ENCODE data around the gene LAMA3. TPM values are rescaled to one million over a fixed set of nuclear protein-coding genes. Genes with fewer than 3 reads are reported as not detected.

Gene LAMA3
- total and polyA plus RNA-seq, 12 donors = 1.6 to 10.2 (median 4.0) TPM

DNA sequence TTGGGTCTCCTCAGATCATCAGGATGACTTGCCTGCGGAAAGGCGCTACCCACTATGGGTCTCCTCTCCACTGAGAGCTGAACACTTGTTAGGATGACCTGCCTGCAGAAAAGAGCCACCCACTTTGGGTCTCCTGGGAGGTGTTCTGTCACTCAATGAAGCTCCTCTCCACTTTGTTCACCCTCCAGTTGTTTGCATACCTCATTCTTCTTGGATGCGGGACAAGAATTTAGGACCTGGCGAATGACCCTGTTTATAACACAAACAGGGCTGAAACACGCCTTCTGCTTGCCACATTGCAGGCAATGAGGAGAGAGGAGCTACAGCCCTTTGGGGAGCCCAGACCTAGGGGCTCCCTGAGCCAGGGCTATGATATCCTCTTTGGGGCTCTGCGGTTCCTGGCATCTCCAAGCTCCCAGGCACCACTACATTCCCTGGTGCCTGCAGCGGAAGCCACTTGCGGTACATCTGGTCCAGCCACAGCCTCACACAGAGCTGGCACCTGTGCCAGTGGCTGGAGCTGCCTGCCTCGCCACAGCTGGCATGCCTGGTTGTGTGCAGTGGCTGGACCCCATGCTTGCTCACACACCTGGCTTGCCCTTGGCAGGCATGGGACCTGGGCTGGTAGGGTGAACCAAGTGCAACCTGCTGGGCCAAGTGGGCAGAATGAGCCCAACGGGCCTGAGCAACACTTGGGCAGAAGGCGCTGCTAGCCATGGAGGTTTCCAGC, 47.2 kb upstream of the LAMA3 start:
- no peaks in the 10 kb centered on the region for H3K36me3 ChIP-seq (replicated peaks in 1 of 2)
- no peaks in the 10 kb centered on the region for H3K4me1 ChIP-seq (replicated peaks in 1 of 2)
- no peak overlapping the region for H3K27ac ChIP-seq
- no peaks in the 10 kb centered on the region for H3K27me3 ChIP-seq
- no peak for TF ChIP-seq POLR2A (IDR thresholded peaks at IDR 0.05)
- TF ChIP-seq, protein P1, sequence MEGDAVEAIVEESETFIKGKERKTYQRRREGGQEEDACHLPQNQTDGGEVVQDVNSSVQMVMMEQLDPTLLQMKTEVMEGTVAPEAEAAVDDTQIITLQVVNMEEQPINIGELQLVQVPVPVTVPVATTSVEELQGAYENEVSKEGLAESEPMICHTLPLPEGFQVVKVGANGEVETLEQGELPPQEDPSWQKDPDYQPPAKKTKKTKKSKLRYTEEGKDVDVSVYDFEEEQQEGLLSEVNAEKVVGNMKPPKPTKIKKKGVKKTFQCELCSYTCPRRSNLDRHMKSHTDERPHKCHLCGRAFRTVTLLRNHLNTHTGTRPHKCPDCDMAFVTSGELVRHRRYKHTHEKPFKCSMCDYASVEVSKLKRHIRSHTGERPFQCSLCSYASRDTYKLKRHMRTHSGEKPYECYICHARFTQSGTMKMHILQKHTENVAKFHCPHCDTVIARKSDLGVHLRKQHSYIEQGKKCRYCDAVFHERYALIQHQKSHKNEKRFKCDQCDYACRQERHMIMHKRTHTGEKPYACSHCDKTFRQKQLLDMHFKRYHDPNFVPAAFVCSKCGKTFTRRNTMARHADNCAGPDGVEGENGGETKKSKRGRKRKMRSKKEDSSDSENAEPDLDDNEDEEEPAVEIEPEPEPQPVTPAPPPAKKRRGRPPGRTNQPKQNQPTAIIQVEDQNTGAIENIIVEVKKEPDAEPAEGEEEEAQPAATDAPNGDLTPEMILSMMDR (IDR thresholded peaks at IDR 0.05) = no peak
- no peak overlapping the region for H3K4me3 ChIP-seq
- no peaks in the 10 kb centered on the region for H3K9me3 ChIP-seq (replicated peaks in 1 of 3)
- intact Hi-C loops (cut with DNase I) = no loop called here
- no peak for DNase-seq
- WGBS, 4 donors = 87 to 97% (median 93%) methylated on average over 7 to 11 of the region's 11 CpGs

DNA sequence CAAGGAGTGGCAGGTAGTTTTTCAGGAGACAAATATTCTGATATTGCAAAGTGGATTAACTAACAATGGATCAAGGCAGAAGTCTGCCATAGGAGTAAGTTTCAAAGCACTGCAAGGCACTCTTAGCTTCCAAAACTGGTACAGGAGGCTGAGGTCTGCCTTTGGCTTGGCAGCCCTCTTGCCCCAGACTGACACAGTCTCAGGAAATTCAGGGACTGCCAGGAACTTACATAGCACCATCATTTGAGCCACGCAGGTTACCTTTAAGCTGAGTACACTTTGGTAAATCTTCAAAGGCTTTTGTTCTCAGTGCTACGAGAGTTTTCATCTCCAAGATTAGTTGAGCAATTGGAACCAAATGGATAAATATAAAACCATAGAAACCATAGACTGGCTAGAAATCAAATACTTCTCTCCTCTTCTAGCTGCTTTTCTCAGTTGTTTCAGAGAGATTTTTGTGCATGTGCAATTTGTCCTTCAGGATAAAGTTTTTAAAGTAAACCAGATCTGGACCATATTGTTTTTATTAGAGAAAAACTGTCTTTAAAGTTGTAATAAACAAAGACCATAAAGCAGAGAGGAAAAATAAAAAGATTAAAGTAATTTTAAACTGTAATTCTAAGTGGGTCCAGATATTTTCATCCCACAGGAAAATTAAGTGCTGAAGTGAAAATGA, 45.3 kb upstream of the LAMA3 start:
- intact Hi-C loops (cut with DNase I) = no loop called here
- H3K27me3 ChIP-seq = no peaks in the 10 kb centered on the region
- no peak for TF ChIP-seq POLR2A (IDR thresholded peaks at IDR 0.05)
- TF ChIP-seq, protein P1 (IDR thresholded peaks at IDR 0.05) = no peak
- H3K27ac ChIP-seq = no peak overlapping the region
- DNase-seq = no peak
- no peaks in the 10 kb centered on the region for H3K4me1 ChIP-seq (replicated peaks in 1 of 2)
- no peak overlapping the region for H3K4me3 ChIP-seq
- WGBS, 4 donors = 85 to 94% (median 90%) methylated on average over 2 of the region's 2 CpGs
- H3K36me3 ChIP-seq (replicated peaks in 1 of 2) = no peaks in the 10 kb centered on the region
- H3K9me3 ChIP-seq (replicated peaks in 1 of 3) = no peaks in the 10 kb centered on the region

- intact Hi-C loops (cut with DNase I) = no loop called here
- Histone ChIP-seq H3K36me3 (replicated peaks in 1 of 2) (no peaks in the 10 kb centered on the region), H3K4me1 (replicated peaks in 1 of 2) (no peaks in the 10 kb centered on the region), H3K9me3 (replicated peaks in 1 of 3) (no peaks in the 10 kb centered on the region), H3K27ac (no peak overlapping the region), H3K27me3 (no peaks in the 10 kb centered on the region), H3K4me3 (no peak overlapping the region)
- no peak for DNase-seq
- 90 to 92% (median 91%) methylated on average over 4 of the region's 4 CpGs for WGBS, 4 donors
- TF ChIP-seq POLR2A (IDR thresholded peaks at IDR 0.05) = no peak
- TF ChIP-seq, protein P1 (IDR thresholded peaks at IDR 0.05) = no peak
Observed at GRCh38 chr18:23645568-23646175, 43.6 kb upstream of the LAMA3 start.

DNA sequence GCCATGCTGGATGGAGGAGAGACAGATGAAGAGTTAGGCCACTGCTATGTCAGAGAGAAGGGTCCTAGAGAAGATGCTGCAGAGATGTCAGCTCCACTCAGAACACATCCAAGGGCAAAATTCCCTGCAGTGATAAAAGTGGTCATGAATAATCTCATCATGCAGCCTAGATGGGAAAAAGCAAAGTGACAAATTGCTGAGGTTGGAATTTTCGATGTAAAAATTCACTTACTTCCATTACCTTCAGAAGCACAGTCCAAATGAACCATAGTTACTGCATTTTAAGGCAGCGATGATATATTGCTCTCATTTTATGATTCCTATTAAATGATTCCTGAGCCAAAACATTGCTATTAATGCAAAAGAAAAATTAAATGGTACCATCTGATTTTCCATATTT, 43.0 kb upstream of the LAMA3 start:
- Histone ChIP-seq H3K27ac (no peak overlapping the region), H3K4me1 (replicated peaks in 1 of 2) (no peaks in the 10 kb centered on the region), H3K27me3 (no peaks in the 10 kb centered on the region), H3K4me3 (no peak overlapping the region), H3K9me3 (replicated peaks in 1 of 3) (no peaks in the 10 kb centered on the region), H3K36me3 (replicated peaks in 1 of 2) (no peaks in the 10 kb centered on the region)
- no peak for TF ChIP-seq POLR2A (IDR thresholded peaks at IDR 0.05)
- TF ChIP-seq, protein P1 (IDR thresholded peaks at IDR 0.05) = no peak
- 80 to 83% (median 81%) methylated on average over 2 of the region's 2 CpGs for WGBS, 4 donors
- no peak for DNase-seq
- intact Hi-C loops (cut with DNase I) = no loop called here

Measured in adrenal gland (tissue), 12 donors.